ENCODE results near the gene MSH4. TPM values are rescaled to one million over a fixed set of nuclear protein-coding genes. Genes with fewer than 3 reads are reported as not detected.

MSH4 gene
- polyA plus RNA-seq, 1 donor (not counting 4 experiments of a cell fraction or from before 2014, with no cell fraction given), result 0.13 TPM

DNA sequence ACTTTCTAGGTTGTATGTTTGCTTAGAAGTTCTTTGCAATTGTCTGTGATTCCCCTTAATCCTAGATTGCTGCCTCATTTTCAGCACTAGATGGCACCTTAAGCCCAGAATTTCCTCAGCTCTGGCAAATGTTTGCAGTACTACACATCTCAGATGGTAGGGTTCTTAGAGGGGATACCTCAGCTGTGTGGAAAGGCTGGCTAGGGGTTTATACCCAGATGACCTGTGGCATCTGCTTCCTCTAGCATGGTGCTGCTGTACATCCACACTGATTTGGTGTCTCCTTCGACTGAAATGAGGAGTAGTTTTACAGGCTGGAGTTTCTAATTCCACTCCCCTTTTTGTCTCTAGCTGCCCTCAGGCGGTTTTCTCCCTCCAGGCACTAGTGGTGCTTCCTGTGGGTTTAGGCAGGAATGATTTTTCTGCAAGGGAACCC, 112.1 kb downstream of the MSH4 start:
- dilution Hi-C loops (cut with MboI; ENCODE audit: extremely low pct_ligation_motif_present, low sequenced_read_pairs), result no loop called here
- Histone ChIP-seq H3K9me3 (ENCODE audit: control insufficient read depth, low read depth, low read length) (no peaks in the 10 kb centered on the region), H4K20me1 (ENCODE audit: control insufficient read depth, extremely low read depth, insufficient read depth, low read length) (no peaks in the 10 kb centered on the region), H2AFZ (ENCODE audit: control insufficient read depth, low read length) (no peak overlapping the region), H3K4me2 (ENCODE audit: control insufficient read depth, extremely low read depth, insufficient read depth, low read depth, low read length) (no peak overlapping the region), H3K27me3 (ENCODE audit: control insufficient read depth, extremely low read depth, insufficient read depth, low read length) (no peaks in the 10 kb centered on the region), H3K79me2 (ENCODE audit: control insufficient read depth, insufficient read depth, low read length) (no peaks in the 10 kb centered on the region), H3K4me1 (ENCODE audit: control insufficient read depth, extremely low read depth, insufficient read depth, low read length) (no peaks in the 10 kb centered on the region), H3K4me3 (ENCODE audit: control insufficient read depth in 2 of 3, extremely low read depth in 1 of 3, insufficient read depth in 2 of 3, low read depth in 1 of 3, low read length in 3 of 3) (no peak overlapping the region), H3K9me1 (ENCODE audit: control insufficient read depth, extremely low read depth, insufficient read depth, low read length) (no peaks in the 10 kb centered on the region), H3K27ac (ENCODE audit: control insufficient read depth, insufficient read depth, low read length) (no peak overlapping the region), H3K9ac (ENCODE audit: control insufficient read depth, extremely low read depth, insufficient read depth, low read length) (no peak overlapping the region), H3K36me3 (ENCODE audit: control insufficient read depth in 2 of 2, extremely low read depth in 1 of 2, insufficient read depth in 2 of 2, low read length in 2 of 2) (no peaks in the 10 kb centered on the region)
- TF ChIP-seq, protein P1, sequence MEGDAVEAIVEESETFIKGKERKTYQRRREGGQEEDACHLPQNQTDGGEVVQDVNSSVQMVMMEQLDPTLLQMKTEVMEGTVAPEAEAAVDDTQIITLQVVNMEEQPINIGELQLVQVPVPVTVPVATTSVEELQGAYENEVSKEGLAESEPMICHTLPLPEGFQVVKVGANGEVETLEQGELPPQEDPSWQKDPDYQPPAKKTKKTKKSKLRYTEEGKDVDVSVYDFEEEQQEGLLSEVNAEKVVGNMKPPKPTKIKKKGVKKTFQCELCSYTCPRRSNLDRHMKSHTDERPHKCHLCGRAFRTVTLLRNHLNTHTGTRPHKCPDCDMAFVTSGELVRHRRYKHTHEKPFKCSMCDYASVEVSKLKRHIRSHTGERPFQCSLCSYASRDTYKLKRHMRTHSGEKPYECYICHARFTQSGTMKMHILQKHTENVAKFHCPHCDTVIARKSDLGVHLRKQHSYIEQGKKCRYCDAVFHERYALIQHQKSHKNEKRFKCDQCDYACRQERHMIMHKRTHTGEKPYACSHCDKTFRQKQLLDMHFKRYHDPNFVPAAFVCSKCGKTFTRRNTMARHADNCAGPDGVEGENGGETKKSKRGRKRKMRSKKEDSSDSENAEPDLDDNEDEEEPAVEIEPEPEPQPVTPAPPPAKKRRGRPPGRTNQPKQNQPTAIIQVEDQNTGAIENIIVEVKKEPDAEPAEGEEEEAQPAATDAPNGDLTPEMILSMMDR (optimal IDR thresholded peaks at IDR 0.05 in 1 of 3, IDR thresholded peaks at IDR 0.05 in 1 of 3, conservative IDR thresholded peaks at IDR 0.05 in 1 of 3; ENCODE audit: extremely low read depth in 1 of 3, insufficient read depth in 2 of 3, low read length in 3 of 3), result peak; percentile 54 to 59 (median 59)
- TF ChIP-seq EZH2 (IDR thresholded peaks at IDR 0.05; ENCODE audit: low read length), result no peak
- DNase-seq (ENCODE audit: low read depth, low spot score), result peak; percentile 9
- peak; percentile 60 for FAIRE-seq

GRCh38 chr1:75916834-75917233, 120.2 kb downstream of the MSH4 start:
- Histone ChIP-seq H3K4me3 (ENCODE audit: control insufficient read depth in 2 of 3, extremely low read depth in 1 of 3, insufficient read depth in 2 of 3, low read depth in 1 of 3, low read length in 3 of 3) (no peak overlapping the region), H3K9ac (ENCODE audit: control insufficient read depth, extremely low read depth, insufficient read depth, low read length) (no peak overlapping the region), H3K4me1 (ENCODE audit: control insufficient read depth, extremely low read depth, insufficient read depth, low read length) (no peaks in the 10 kb centered on the region), H3K9me3 (ENCODE audit: control insufficient read depth, low read depth, low read length) (no peaks in the 10 kb centered on the region), H4K20me1 (ENCODE audit: control insufficient read depth, extremely low read depth, insufficient read depth, low read length) (no peaks in the 10 kb centered on the region), H3K27me3 (ENCODE audit: control insufficient read depth, extremely low read depth, insufficient read depth, low read length) (no peaks in the 10 kb centered on the region), H3K79me2 (ENCODE audit: control insufficient read depth, insufficient read depth, low read length) (no peaks in the 10 kb centered on the region), H3K4me2 (ENCODE audit: control insufficient read depth, extremely low read depth, insufficient read depth, low read depth, low read length) (no peak overlapping the region), H2AFZ (ENCODE audit: control insufficient read depth, low read length) (no peak overlapping the region), H3K36me3 (ENCODE audit: control insufficient read depth in 2 of 2, extremely low read depth in 1 of 2, insufficient read depth in 2 of 2, low read length in 2 of 2) (no peaks in the 10 kb centered on the region), H3K27ac (ENCODE audit: control insufficient read depth, insufficient read depth, low read length) (no peak overlapping the region), H3K9me1 (ENCODE audit: control insufficient read depth, extremely low read depth, insufficient read depth, low read length) (no peaks in the 10 kb centered on the region)
- DNase-seq (ENCODE audit: low read depth, low spot score), result no peak
- dilution Hi-C loops (cut with MboI; ENCODE audit: extremely low pct_ligation_motif_present, low sequenced_read_pairs), result no loop called here
- TF ChIP-seq, protein P1 (optimal IDR thresholded peaks at IDR 0.05 in 1 of 3, IDR thresholded peaks at IDR 0.05 in 1 of 3, conservative IDR thresholded peaks at IDR 0.05 in 1 of 3; ENCODE audit: extremely low read depth in 1 of 3, insufficient read depth in 2 of 3, low read length in 3 of 3), result no peak
- TF ChIP-seq EZH2 (IDR thresholded peaks at IDR 0.05; ENCODE audit: low read length), result no peak
- FAIRE-seq, result no peak
